Hepatocyte (in vitro differentiated cells): ENCODE data around the gene TSPAN4.

Experiments used
- EZH2 ChIP-seq: fragments of 200-600 bp; sonication (generic); IDR thresholded peaks from 2 replicates; pipeline ENCODE4 v1.6.1; 2016; ENCODE audit warnings: antibody characterized with exemption, mild to moderate bottlenecking, borderline replicate concordance
- EZH2phosphoT487 ChIP-seq: fragments of 200-600 bp; sonication (generic); IDR thresholded peaks from one replicate; pipeline ENCODE4 v1.6.1; 2018; ENCODE audit warnings: antibody characterized with exemption, mild to moderate bottlenecking, low read depth, moderate library complexity; ENCODE audit not compliant: unreplicated experiment, severe bottlenecking
- TF ChIP-seq, protein P1 (sequence below): fragments of 200-600 bp; sonication (generic); IDR thresholded peaks from 2 replicates; pipeline ENCODE4 v1.5.1; 2016; ENCODE audit warnings: antibody characterized with exemption, mild to moderate bottlenecking; ENCODE audit not compliant: poor library complexity

DNA sequence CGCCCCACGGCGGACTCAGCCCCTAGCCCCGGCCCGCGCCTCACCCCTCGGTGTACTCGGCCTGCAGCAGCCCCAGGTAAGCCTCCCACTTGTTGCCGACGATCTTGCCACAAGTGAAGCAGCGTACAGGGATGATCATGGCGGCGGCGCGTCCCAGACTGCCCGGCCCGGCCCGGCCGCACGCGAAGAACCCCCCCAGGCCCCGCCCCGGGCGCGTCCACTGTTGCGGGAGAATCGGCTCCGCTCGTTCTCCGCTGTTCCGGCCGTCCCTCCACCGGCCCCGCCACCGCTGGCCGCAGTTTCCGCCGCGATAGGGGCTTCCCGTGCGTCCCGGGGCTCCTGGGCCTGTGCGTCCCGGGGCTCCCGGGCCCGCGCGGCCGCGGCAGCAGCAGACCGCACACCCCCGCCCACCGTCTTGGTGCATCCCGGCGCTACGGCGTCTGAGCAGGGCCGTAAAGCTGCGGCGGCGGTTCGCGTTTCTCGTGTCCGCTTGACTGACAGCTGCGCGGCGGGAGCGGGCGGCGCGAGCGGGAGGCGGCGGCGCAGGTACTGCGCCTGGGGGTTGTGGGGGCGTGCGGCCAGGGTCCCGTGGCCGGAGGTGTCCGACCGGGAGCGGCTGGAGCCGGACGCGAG is at the start of gene TSPAN4, which contains the start of gene POLR2L:
- TF ChIP-seq, protein P1, sequence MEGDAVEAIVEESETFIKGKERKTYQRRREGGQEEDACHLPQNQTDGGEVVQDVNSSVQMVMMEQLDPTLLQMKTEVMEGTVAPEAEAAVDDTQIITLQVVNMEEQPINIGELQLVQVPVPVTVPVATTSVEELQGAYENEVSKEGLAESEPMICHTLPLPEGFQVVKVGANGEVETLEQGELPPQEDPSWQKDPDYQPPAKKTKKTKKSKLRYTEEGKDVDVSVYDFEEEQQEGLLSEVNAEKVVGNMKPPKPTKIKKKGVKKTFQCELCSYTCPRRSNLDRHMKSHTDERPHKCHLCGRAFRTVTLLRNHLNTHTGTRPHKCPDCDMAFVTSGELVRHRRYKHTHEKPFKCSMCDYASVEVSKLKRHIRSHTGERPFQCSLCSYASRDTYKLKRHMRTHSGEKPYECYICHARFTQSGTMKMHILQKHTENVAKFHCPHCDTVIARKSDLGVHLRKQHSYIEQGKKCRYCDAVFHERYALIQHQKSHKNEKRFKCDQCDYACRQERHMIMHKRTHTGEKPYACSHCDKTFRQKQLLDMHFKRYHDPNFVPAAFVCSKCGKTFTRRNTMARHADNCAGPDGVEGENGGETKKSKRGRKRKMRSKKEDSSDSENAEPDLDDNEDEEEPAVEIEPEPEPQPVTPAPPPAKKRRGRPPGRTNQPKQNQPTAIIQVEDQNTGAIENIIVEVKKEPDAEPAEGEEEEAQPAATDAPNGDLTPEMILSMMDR = no peak
- TF ChIP-seq EZH2 (no peak), EZH2phosphoT487 (no peak)
